Gastrocnemius medialis (tissue), 4 donors: ENCODE measurements around the gene ABR. TPM values are rescaled to one million over a fixed set of nuclear protein-coding genes. Genes with fewer than 3 reads are reported as not detected.

Experiments
- ATAC-seq, 2 donors: fragments of 150-250 bp; one replicate each; pipeline ENCODE4 v1.9.1; 2016
- DNase-seq, 2 donors: peaks; one replicate each; pipeline ENCODE4 v3.0.0-alpha.2; 2019
- H3K27ac ChIP-seq, 4 donors: fragments of 200-600 bp; sonication (generic); 1 replicate in 1 of 4; 2 replicates in 3 of 4; pipeline ENCODE4 v1.5.1; 2016 to 2018; ENCODE audit warnings: mild to moderate bottlenecking in 2 of 4, moderate library complexity in 1 of 4
- H3K27me3 ChIP-seq, 3 donors: fragments of 200-600 bp; sonication (generic) in 2 of 3; 1 replicate in 1 of 3; 2 replicates in 2 of 3; pipeline versions ENCODE4 v1.5.1 to v1.6.0; 2016 to 2019; ENCODE audit warnings: mild to moderate bottlenecking in 1 of 3, moderate library complexity in 1 of 3
- H3K36me3 ChIP-seq, 2 donors: fragments of 200-600 bp; sonication (generic) in 1 of 2; one replicate each; pipeline ENCODE4 v1.5.1; 2017 to 2018
- H3K4me1 ChIP-seq, 2 donors: fragments of 200-600 bp; sonication (generic) in 1 of 2; one replicate each; pipeline ENCODE4 v1.5.1; 2016 to 2017; ENCODE audit warnings: mild to moderate bottlenecking in 2 of 2
- H3K4me3 ChIP-seq, 4 donors: fragments of 200-600 bp; sonication (generic) in 3 of 4; 1 replicate in 1 of 4; 2 replicates in 3 of 4; pipeline ENCODE4 v1.5.1; 2016 to 2019; ENCODE audit warnings: mild to moderate bottlenecking in 2 of 4
- H3K9me3 ChIP-seq, 3 donors: fragments of 200-600 bp; sonication (generic) in 2 of 3; 1 replicate in 1 of 3; 2 replicates in 2 of 3; pipeline ENCODE4 v1.5.1; 2016 to 2019
- POLR2A ChIP-seq, 2 donors: fragments of 450-650 bp; IDR thresholded peaks; one replicate each; pipeline ENCODE4 v1.6.1; 2017; ENCODE audit warnings: antibody characterized with exemption in 2 of 2, mild to moderate bottlenecking in 2 of 2, moderate library complexity in 2 of 2
- in situ Hi-C, 4 donors: fragments of 200-750 bp; cut with MboI; loops; one replicate each; pipeline versions ENCODE4 v1.15.0 to v1.8.0; 2017; ENCODE audit warnings: low sequenced_read_pairs in 4 of 4
- intact Hi-C: fragments of 100-400 bp; cut with DNase I; formaldehyde crosslinking; loops from one replicate; pipeline ENCODE4 v1.15.1; 2023; ENCODE audit warnings: low total_unique reads
- total RNA-seq, 4 donors: library from RNA; depleted of rRNA; stranded (reverse); fragments of >200 nt; gene quantifications; one replicate each; pipeline versions ENCODE4 v1.1.0 to v1.2.3, GENCODE V29; 2016
- TF ChIP-seq, protein P1 (sequence below), 5 experiments: fragments of 450-650 bp in 3 of 5; fragments of 200-600 bp in 2 of 5; sonication (generic) in 2 of 5; IDR thresholded peaks in 4 of 5; conservative IDR thresholded peaks in 1 of 5; 1 replicate in 4 of 5; 2 replicates in 1 of 5; pipeline ENCODE4 v1.5.1; 2016 to 2019; ENCODE audit warnings: antibody characterized with exemption in 5 of 5, mild to moderate bottlenecking in 3 of 5, moderate library complexity in 3 of 5

ABR gene
- total RNA-seq, 4 donors from 2014 or later: 9.7 to 15.4 (median 12.8) TPM

DNA sequence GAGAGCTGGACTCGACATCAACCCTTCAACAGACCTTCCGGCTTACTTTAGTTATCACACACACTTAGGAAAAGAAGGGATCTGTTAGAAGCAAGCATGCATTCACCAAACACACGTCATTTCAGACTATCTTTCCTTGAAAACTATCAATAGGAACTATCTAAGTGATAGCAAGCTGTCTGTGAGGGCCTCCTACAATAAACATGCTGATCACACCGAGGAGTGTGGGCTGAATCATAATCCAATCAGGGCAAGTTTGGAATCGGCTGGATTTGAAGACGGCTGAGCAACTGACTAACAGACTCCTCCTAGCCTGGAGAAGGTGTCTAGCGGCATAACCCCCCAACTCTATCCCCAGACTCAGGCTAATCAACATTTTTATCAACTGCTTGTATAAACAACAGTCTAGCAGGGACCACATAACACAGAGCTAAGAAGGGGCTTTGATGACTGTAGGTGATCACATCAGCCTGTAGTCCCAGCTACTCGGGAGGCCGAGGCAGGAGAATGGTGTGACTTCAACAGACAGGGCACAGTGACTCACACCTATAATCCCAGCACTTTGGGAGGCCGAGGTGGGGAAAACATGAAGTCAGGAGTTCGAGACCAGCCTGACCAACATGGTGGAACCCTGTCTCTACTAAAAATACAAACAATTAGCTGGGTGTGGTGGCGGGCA is 214.3 kb downstream of the ABR start:
- no peak overlapping the region for H3K4me3 ChIP-seq
- intact Hi-C loops (no loop called here), in situ Hi-C loops (no loop called here)
- no peaks in the 10 kb centered on the region for H3K9me3 ChIP-seq
- no peak for DNase-seq
- TF ChIP-seq, protein P1, sequence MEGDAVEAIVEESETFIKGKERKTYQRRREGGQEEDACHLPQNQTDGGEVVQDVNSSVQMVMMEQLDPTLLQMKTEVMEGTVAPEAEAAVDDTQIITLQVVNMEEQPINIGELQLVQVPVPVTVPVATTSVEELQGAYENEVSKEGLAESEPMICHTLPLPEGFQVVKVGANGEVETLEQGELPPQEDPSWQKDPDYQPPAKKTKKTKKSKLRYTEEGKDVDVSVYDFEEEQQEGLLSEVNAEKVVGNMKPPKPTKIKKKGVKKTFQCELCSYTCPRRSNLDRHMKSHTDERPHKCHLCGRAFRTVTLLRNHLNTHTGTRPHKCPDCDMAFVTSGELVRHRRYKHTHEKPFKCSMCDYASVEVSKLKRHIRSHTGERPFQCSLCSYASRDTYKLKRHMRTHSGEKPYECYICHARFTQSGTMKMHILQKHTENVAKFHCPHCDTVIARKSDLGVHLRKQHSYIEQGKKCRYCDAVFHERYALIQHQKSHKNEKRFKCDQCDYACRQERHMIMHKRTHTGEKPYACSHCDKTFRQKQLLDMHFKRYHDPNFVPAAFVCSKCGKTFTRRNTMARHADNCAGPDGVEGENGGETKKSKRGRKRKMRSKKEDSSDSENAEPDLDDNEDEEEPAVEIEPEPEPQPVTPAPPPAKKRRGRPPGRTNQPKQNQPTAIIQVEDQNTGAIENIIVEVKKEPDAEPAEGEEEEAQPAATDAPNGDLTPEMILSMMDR (IDR thresholded peaks at IDR 0.05 in 4 of 5, conservative IDR thresholded peaks at IDR 0.05 in 1 of 5): no peak
- no peak for TF ChIP-seq POLR2A (IDR thresholded peaks at IDR 0.05)
- H3K27ac ChIP-seq: no peak overlapping the region
- peaks cover 14 to 37% of the 10 kb centered on the region in 2 donors for H3K4me1 ChIP-seq
- no peaks in the 10 kb centered on the region for H3K36me3 ChIP-seq
- H3K27me3 ChIP-seq: no peaks in the 10 kb centered on the region
- ATAC-seq: no peak

DNA sequence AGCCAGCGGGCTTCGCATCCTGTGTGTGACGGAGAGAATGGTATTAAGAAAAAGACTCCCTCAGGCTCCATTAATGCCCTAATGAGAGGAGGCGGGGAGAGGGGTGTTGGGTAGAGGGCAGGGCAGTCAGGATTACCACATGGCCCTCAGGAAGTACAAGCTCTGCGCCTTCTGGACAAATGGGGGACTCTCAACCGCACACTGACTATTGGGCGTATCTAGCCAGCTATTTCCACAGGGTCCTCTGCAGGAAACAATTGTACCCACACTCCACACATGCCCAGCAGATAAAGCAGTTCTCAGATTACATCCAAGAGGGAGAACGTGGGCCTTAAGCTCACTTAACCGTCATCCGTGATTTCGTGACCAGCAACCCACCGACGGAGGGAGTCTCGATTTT is 214.9 kb downstream of the ABR start:
- ATAC-seq: no peak

DNA sequence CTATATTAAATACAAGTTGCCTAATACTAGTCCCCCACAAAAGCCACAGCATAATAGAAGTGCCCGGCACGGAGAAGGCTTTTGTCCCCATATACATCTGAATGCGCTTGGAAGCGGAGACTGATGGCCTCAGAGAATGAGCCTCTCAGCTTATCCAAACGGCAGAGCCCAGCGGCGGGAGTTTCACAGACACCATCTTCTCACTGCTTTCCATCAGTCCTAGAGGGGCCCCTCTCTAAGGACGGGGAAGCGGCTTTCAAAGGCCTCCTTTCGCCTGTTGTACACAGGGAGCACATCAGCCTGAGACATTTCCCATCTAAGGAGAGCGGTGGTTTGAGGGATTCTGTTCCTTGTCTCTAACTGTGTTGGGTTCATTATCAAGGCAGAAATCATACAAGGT is 217.1 kb downstream of the ABR start:
- TF ChIP-seq, protein P1 (IDR thresholded peaks at IDR 0.05 in 4 of 5, conservative IDR thresholded peaks at IDR 0.05 in 1 of 5): no peak
- TF ChIP-seq POLR2A (IDR thresholded peaks at IDR 0.05): no peak
- Histone ChIP-seq H3K36me3 (no peaks in the 10 kb centered on the region), H3K4me3 (no peak overlapping the region), H3K9me3 (no peaks in the 10 kb centered on the region), H3K27ac (peak overlapping the region in 1 of 4 donors; percentile 16), H3K27me3 (no peaks in the 10 kb centered on the region), H3K4me1 (peaks cover 10 to 23% of the 10 kb centered on the region in 2 donors)
- DNase-seq (no peak), ATAC-seq (no peak)
- in situ Hi-C loops (no loop called here), intact Hi-C loops (no loop called here)

More for the DNA sequence above, 214.9 kb downstream of the ABR start:
- DNase-seq: no peak
- TF ChIP-seq, protein P1 (IDR thresholded peaks at IDR 0.05 in 4 of 5, conservative IDR thresholded peaks at IDR 0.05 in 1 of 5): no peak
- no peak for TF ChIP-seq POLR2A (IDR thresholded peaks at IDR 0.05)
- in situ Hi-C loops (no loop called here), intact Hi-C loops (no loop called here)
- no peaks in the 10 kb centered on the region for H3K9me3 ChIP-seq
- H3K27me3 ChIP-seq: no peaks in the 10 kb centered on the region
- H3K4me1 ChIP-seq: peaks cover 12 to 31% of the 10 kb centered on the region in 2 donors
- no peak overlapping the region for H3K4me3 ChIP-seq
- no peaks in the 10 kb centered on the region for H3K36me3 ChIP-seq
- no peak overlapping the region for H3K27ac ChIP-seq

DNA sequence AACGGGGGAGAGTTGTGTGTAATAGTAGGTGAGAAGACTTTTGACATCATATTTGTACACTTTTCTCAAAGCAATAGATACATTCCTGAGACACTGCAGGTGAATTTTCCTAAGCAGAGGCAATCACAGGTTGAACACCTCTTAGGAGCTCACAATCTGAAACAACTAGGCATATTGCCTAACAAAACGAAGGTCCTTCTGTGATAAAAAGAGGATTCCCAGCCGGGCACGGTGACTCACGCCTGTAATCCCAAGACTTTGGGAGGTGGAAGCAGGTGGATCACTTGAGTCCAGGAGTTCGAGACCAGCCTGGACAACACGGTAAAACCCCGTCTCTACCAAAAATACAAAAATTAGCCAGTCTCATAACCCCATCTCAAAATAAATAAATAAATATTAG is 217.6 kb downstream of the ABR start:
- TF ChIP-seq POLR2A (IDR thresholded peaks at IDR 0.05): no peak
- TF ChIP-seq, protein P1 (IDR thresholded peaks at IDR 0.05 in 4 of 5, conservative IDR thresholded peaks at IDR 0.05 in 1 of 5): no peak
- Histone ChIP-seq H3K4me1 (peaks cover 14 to 28% of the 10 kb centered on the region in 2 donors), H3K27me3 (no peaks in the 10 kb centered on the region), H3K27ac (peak overlapping the region in 2 of 4 donors; percentile 35 to 90), H3K4me3 (no peak overlapping the region), H3K36me3 (no peaks in the 10 kb centered on the region), H3K9me3 (no peaks in the 10 kb centered on the region)
- in situ Hi-C loops (no loop called here), intact Hi-C loops (no loop called here)
- no peak for ATAC-seq
- DNase-seq: no peak
